Kidney epithelial cell (primary cell): ENCODE data around the gene PACSIN2. TPM values are rescaled to one million over a fixed set of nuclear protein-coding genes. Genes with fewer than 3 reads are reported as not detected.
"Not testable (repeated sequence)": the region's sequence is repeated elsewhere in the genome, so short reads cannot be mapped to it uniquely, and the experiment has no call there.

Experiments used
- DNase-seq: peaks from one replicate; pipeline ENCODE4 v3.0.0-alpha.2; 2010; ENCODE audit warnings: low read depth
- H3K27me3 ChIP-seq: 2 replicates; pipeline ENCODE4 v1.6.0; 2011; ENCODE audit warnings: low read length; ENCODE audit not compliant: control insufficient read depth, insufficient read depth
- H3K36me3 ChIP-seq: 2 replicates; pipeline ENCODE4 v1.5.1; 2011; ENCODE audit warnings: low read length; ENCODE audit not compliant: control insufficient read depth, insufficient read depth
- H3K4me3 ChIP-seq: 2 replicates; pipeline ENCODE4 v1.5.1; 2011; ENCODE audit warnings: low read depth, mild to moderate bottlenecking, control low read depth, low read length
- CTCF ChIP-seq: IDR thresholded peaks from 2 replicates; pipeline ENCODE4 v1.5.1; 2011; ENCODE audit warnings: mild to moderate bottlenecking, moderate library complexity, low read length, control low read depth, inconsistent platforms; ENCODE audit not compliant: insufficient read depth, poor library complexity, severe bottlenecking
- total RNA-seq: library from RNA; depleted of rRNA; stranded (reverse); fragments of >200 nt; gene quantifications from 2 replicates; pipeline ENCODE4 v1.2.3, GENCODE V29; 2015

The PACSIN2 gene
- total RNA-seq, 1 donor from 2014 or later, result 62.9 TPM

GRCh38 chr22:42955087-42955635, 59.8 kb downstream of the PACSIN2 start:
- H3K27me3 ChIP-seq, result no peaks in the 10 kb centered on the region
- TF ChIP-seq CTCF, result no peak
- no peak for DNase-seq
- H3K36me3 ChIP-seq, result no peaks in the 10 kb centered on the region
- H3K4me3 ChIP-seq, result no peak overlapping the region

GRCh38 chr22:42953751-42954150, 61.2 kb downstream of the PACSIN2 start:
- H3K4me3 ChIP-seq, H3K36me3 ChIP-seq, H3K27me3 ChIP-seq, DNase-seq: not testable (repeated sequence)

- DNase-seq, result no peak
- H3K4me3 ChIP-seq, result no peak overlapping the region
- TF ChIP-seq CTCF, result no peak
- H3K36me3 ChIP-seq, result no peaks in the 10 kb centered on the region
- no peaks in the 10 kb centered on the region for H3K27me3 ChIP-seq
Measured at GRCh38 chr22:42951093-42951710, 63.7 kb downstream of the PACSIN2 start.

- no peak for DNase-seq
- no peaks in the 10 kb centered on the region for H3K36me3 ChIP-seq
- no peak for TF ChIP-seq CTCF
- H3K4me3 ChIP-seq, result no peak overlapping the region
- no peaks in the 10 kb centered on the region for H3K27me3 ChIP-seq
Measured at GRCh38 chr22:42950281-42950680, 64.7 kb downstream of the PACSIN2 start.

GRCh38 chr22:42949159-42949558, 65.8 kb downstream of the PACSIN2 start:
- TF ChIP-seq CTCF, result no peak
- H3K36me3 ChIP-seq, result no peaks in the 10 kb centered on the region
- DNase-seq, result no peak
- no peak overlapping the region for H3K4me3 ChIP-seq
- no peaks in the 10 kb centered on the region for H3K27me3 ChIP-seq

- Histone ChIP-seq H3K27me3 (no peaks in the 10 kb centered on the region), H3K36me3 (no peaks in the 10 kb centered on the region), H3K4me3 (no peak overlapping the region)
- TF ChIP-seq CTCF, result no peak
- no peak for DNase-seq
Measured at GRCh38 chr22:42948294-42948693, 66.7 kb downstream of the PACSIN2 start.
